DMS79 treated with DMSO at 0.1 percent for 48 hours (cell line): Measurements from ENCODE around the gene RND2.

Source experiments
- DNase-seq: peaks from one replicate; lab custom pipeline; 2025; lab: John Stamatoyannopoulos, UW

Gene RND2

GRCh38 chr17:43006639-43007551 is 18.1 kb upstream of the RND2 start, which contains the start of gene IFI35:
IFI35 (plus strand) TSS chr17:43006784; CDS start chr17:43006948, 164 bp downstream.
- peak; percentile 59 for DNase-seq

DNA sequence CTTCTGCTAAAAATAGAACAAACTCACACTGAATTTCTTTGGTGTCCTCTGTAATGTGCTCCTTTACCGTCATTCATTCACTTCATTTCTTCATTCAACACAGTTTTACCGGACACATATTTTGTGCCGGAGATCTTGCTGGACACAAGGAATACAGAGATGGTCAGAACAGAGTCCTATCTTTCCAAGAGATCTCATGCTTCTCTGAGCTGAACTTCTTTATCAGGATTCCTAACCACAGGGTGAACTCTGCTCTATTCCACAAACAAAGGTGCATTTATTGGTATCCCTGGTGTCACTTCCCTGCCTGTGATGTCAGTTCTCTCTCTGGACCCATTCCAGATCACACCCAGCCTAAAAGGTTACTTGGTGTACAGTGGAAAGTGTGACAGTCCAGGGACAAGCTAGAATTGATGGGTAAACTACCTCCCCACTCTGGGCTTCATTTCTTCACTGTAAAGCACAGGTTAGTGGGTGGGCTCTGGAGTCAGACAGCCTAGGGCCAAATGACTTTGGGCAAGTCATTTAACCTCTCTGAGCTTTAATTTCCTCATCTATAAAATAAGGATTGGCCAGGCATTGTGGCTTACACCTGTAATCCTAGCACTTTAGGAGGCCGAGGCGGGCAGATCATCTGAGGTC is 14.2 kb upstream of the RND2 start:
- DNase-seq: no peak

- DNase-seq: no peak
Measured at GRCh38 chr17:43011728-43012472, 13.1 kb upstream of the RND2 start.

DNA sequence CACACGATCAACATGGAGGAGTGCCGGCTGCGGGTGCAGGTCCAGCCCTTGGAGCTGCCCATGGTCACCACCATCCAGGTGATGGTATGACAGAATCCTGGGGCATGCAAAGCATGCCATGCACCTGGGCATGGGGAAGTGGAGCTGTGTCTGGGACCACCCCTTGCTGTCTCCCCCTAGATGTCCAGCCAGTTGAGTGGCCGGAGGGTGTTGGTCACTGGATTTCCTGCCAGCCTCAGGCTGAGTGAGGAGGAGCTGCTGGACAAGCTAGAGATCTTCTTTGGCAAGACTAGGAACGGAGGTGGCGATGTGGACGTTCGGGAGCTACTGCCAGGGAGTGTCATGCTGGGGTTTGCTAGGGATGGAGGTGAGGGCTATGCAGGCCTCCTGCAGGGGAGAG is 11.7 kb upstream of the RND2 start:
- DNase-seq: no peak

DNA sequence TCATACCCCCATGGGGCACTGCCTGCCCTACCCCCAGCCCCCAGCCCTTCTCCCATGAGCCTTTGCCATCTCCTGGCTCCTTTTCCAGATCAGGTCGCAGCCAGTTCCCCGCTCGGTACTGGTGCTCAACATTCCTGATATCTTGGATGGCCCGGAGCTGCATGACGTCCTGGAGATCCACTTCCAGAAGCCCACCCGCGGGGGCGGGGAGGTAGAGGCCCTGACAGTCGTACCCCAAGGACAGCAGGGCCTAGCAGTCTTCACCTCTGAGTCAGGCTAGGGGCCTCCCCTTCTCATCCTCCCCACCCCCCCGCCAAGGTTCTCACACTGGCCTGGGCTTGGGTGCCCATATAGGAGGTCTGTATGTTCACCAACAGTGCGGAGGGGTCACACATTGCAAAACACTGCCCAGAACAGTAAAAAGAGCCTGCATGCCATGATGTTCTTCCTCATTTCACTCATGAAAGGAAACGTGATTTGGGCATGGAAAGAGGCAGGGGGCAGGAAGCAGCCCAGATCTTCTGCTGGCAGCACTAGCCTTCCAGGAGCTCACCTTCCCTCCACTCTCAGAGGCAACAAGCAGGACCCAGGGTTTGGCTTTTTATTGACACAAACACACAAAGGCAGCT is 10.9 kb upstream of the RND2 start:
- DNase-seq: no peak

DNA sequence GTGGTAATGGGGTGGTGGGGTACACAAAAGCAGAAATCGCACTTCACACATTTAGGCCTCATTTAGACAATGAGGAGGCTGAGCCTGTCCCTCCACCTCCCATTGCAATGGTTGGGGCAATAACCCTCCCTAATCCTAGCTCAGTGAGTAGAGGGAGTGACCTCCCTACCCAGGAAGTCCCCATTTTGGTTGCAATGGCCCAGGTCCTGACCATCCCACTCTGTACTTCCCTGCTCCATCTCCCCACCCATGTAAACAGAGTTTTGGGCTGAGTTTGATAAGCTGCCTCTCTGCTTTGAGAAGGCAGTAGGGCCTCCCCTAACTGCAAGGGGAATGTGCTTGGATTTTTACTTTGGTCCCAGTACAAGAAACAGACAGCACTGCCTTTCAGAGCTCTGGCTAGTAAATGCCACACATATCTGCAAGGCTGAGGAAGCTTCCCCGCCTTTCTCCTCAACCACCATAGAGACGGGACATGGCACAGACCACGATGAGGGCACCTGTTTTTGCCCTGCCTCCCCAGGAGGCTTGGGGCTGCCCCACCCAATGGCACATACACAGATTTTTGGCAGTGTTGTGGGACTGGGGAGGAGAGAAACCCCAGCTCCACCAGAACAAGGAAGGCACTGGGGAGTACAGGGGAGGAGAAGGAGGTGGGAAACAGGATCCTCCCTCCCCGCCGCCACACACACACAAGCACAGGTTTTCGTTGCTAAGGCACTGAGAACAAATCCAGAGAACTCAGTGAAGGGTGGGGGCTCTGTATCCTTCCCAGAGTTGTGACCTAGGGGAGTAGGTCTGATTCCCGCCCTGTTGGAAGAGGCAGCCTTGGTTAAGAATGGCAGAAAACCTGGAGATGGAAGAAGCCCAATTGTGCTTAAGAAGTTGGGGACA is 10.1 kb upstream of the RND2 start:
- DNase-seq: no peak

DNA sequence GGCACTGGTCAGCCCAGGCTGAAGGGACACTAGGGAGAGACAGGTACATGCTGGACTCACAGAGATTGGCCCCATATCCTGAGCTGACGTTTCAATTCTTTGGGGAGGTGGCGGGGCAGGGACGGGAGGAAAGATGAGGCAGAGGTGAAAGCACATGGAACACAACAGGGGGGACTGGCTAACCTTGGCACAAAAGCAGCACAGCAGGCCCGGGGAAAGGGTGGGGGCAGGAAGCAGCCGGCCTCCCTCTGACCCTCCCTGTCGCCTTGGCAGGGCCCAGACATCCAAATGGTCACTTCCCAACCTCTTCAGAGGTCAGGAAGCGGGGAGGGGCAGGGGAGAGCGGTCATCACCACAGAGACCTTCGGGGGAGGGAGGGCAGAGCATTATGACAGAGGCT is 9.5 kb upstream of the RND2 start:
- no peak for DNase-seq

GRCh38 chr17:43016216-43016615 is 8.8 kb upstream of the RND2 start:
- DNase-seq: no peak

DNA sequence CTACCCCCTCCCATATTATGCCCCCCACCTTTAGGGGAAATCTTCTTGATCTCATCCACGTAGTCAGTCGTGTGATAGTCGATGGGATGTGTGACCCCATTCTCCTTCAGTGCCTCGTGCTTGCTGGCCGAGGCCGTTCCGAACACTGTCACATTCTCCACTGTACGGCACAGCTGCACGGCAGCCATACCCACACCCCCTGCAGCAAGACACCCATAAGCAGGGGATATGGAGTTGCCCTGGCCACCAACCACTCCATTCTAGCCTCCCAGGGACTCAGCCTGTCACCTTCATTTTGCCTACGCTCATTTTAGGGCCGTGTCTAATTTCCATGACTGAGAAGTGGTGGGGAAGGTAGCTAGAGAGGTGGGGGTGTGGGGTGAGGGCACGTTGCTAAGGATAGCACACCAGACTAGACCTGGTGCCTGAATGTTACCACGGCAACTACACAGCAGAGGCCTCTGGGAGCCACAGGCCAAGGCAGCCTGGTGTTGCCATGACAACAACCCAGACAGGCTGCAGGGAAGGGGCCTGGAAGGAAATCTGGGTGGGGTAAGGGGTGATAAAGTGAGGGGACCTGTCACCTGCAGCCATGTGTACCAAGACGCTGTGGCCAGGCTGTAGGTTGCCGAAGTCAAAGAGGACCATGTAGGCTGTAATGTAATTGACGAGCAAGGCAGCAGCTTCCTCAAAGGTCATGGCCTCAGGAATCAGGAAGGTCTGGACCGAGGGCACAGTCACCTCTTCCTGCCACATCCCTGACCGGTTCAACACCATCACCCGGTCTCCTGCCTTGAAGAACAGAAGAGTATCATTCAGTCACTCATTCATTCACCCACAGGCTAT is 6.8 kb upstream of the RND2 start:
- peak; percentile 23 for DNase-seq

DNA sequence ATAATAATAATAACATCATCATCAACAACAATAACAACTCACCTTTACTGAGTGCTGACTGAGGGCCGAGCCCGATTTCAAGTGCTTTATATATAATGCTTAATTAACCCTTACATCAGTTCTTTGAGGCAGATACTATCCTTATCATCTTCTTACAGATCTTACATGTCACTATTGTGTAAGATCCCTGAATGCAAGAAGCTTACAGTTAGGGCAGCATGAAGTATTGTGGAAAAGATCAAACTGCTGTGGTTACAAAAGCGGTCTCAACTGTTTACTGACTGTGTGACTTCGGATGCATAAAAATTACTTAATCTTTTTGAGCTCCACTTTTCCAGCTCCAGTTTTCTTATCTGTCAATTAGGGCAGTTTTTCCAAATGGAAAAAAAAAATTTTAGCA is 6.1 kb upstream of the RND2 start:
- no peak for DNase-seq

GRCh38 chr17:43019418-43019817 is 5.6 kb upstream of the RND2 start:
- DNase-seq: no peak

- DNase-seq: no peak
Measured at GRCh38 chr17:43020030-43020621, 4.9 kb upstream of the RND2 start.

GRCh38 chr17:43020789-43021740 is 4.0 kb upstream of the RND2 start:
- DNase-seq: peak; percentile 55

DNA sequence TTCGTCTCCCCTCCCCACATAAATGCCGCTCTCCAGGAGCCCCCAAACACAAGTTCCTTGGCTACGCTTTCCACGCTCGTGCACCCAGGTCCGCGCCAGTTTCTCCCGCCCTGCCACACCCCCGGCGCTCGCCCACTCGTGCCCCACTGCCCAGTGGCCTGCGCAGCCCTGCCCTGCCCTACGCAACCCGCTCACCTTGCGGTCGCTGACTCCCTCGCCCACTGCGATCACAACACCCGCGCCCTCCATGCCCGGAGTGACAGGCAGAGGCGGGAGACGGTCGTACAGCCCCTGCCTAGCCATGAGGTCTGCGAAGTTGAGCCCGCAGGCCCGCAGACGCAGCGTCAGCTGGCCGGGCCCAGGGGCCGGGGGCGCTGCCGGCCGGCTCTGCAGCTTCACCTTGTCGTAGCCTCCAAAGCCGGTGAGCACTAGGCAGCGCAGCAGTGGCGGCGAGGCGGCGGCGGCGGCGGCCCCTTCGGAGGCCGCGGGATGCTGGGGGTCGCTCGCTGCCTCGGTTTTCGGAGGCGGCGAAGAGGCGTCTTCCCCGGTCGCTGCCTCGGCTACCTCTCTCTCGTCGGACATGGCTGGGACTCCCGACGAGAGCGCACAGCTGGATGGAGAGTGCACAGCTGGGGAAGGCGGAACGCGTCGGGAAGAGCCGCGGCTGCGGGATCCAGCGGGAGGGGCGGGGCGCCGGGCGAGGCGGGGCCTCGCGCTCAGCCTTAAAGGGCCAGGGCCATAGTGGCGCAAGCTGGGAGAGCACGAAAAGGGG is 3.1 kb upstream of the RND2 start, which contains the start of gene VAT1:
TSS of gene VAT1 (minus strand) at position 645 of the 772 bp plus-strand sequence. CDS start at position 582, 63 bp downstream.
- peak; percentile 80 for DNase-seq

GRCh38 chr17:43025290-43025657 is 243 bp downstream of the RND2 start:
- peak; percentile 50 for DNase-seq

- no peak for DNase-seq
Measured at GRCh38 chr17:43025766-43026537, 921 bp downstream of the RND2 start.

DNA sequence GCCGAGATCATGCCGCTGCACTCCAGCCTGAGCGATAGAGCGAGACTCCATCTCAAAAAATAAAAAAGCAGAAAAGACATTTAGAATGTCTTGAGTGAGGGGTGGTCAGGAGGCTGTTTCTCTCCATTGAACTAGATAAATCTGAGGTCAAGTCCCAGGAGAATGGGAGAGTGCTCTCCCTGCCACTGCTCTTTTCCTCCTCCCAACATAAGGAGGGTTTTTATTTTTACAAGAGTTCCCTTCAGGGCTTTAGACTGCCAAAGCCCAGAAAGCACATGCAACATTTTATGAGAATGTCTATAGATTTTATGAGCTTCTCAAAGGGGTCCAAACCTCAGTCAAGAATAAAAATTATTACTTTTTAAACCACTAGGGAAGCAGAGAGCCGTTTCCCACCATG is 1.6 kb downstream of the RND2 start:
- DNase-seq: no peak
